B cell (primary cell): ENCODE results near the gene LCP1.

ENCODE experiments used
- EZH2 ChIP-seq: IDR thresholded peaks from 2 replicates; pipeline ENCODE4 v1.6.1; 2012; ENCODE audit warnings: borderline replicate concordance, low read depth, mild to moderate bottlenecking, moderate library complexity, low read length; ENCODE audit not compliant: insufficient read depth, poor library complexity, severe bottlenecking
- TF ChIP-seq, protein P1 (sequence below): fragments of 200-600 bp; IDR thresholded peaks from one replicate; pipeline ENCODE4 v1.8.0; 2022; ENCODE audit warnings: antibody characterized with exemption, mild to moderate bottlenecking

DNA sequence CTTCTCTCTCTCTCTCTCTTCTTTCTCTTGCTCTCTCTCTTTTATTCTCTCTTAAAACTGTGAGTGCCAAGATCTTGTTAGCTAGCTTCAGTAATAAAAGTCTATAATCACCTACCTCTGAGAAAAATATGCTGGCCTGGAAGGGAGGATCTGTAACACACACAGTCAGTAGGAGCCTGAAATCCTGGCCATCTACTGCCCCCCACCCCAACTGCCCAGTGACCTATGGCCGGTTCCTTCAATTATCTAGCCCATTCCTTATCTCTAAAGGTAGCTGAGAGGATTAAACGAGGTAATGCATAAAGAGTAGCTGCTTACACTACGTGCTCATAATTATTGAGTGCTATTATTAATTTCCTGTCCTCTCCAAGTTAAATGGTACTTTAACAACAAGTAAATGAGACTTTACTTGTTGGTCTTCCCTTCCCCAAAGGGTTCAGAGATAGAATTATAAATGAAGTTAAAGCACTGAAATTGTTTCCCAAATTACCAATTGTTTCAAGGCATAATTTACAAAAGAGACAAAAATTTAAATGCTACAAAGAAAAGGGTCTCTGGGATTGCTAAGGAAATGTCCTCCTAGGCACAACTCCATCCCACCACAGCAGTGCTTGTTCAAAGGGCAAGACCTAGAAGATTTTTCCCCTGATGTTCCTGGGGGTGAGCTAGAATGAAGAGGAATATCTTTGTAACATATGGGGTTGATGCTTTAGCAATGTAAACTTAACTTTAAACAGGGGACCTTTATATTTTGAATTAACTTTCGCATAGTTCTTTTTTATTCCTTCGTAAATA, 1.8 kb downstream of the LCP1 start:
- TF ChIP-seq, protein P1, sequence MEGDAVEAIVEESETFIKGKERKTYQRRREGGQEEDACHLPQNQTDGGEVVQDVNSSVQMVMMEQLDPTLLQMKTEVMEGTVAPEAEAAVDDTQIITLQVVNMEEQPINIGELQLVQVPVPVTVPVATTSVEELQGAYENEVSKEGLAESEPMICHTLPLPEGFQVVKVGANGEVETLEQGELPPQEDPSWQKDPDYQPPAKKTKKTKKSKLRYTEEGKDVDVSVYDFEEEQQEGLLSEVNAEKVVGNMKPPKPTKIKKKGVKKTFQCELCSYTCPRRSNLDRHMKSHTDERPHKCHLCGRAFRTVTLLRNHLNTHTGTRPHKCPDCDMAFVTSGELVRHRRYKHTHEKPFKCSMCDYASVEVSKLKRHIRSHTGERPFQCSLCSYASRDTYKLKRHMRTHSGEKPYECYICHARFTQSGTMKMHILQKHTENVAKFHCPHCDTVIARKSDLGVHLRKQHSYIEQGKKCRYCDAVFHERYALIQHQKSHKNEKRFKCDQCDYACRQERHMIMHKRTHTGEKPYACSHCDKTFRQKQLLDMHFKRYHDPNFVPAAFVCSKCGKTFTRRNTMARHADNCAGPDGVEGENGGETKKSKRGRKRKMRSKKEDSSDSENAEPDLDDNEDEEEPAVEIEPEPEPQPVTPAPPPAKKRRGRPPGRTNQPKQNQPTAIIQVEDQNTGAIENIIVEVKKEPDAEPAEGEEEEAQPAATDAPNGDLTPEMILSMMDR: no peak
- TF ChIP-seq EZH2: no peak
